Prostate gland (tissue), 2 donors: ENCODE measurements around the gene UNC119.

Experiments used
- POLR2A ChIP-seq: fragments of 450-650 bp; IDR thresholded peaks from one replicate; pipeline ENCODE4 v1.6.1; 2016; ENCODE audit warnings: antibody characterized with exemption, mild to moderate bottlenecking
- POLR2AphosphoS5 ChIP-seq: sonication (generic); formaldehyde crosslinking; IDR thresholded peaks from one replicate; pipeline ENCODE4 v1.6.1; 2017; ENCODE audit warnings: antibody characterized with exemption
- TF ChIP-seq, protein P1 (sequence below), 4 experiments: fragments of 200-600 bp in 2 of 4; fragments of 450-650 bp in 2 of 4; sonication (generic) in 2 of 4; IDR thresholded peaks; 1 replicate in 3 of 4; 2 replicates in 1 of 4; pipeline ENCODE4 v1.5.1; 2016 to 2019; ENCODE audit warnings: antibody characterized with exemption in 4 of 4, mild to moderate bottlenecking in 2 of 4, moderate library complexity in 2 of 4

GRCh38 chr17:28571361-28572122 is 19.1 kb upstream of the UNC119 start, which contains the start of gene PIGS:
- TF ChIP-seq, protein P1, sequence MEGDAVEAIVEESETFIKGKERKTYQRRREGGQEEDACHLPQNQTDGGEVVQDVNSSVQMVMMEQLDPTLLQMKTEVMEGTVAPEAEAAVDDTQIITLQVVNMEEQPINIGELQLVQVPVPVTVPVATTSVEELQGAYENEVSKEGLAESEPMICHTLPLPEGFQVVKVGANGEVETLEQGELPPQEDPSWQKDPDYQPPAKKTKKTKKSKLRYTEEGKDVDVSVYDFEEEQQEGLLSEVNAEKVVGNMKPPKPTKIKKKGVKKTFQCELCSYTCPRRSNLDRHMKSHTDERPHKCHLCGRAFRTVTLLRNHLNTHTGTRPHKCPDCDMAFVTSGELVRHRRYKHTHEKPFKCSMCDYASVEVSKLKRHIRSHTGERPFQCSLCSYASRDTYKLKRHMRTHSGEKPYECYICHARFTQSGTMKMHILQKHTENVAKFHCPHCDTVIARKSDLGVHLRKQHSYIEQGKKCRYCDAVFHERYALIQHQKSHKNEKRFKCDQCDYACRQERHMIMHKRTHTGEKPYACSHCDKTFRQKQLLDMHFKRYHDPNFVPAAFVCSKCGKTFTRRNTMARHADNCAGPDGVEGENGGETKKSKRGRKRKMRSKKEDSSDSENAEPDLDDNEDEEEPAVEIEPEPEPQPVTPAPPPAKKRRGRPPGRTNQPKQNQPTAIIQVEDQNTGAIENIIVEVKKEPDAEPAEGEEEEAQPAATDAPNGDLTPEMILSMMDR (IDR thresholded peaks at IDR 0.05), result no peak
- TF ChIP-seq POLR2A (peak; percentile 94), POLR2AphosphoS5 (peak; percentile 96)
